Measurements from ENCODE around the gene ZNF641. TPM values are rescaled to one million over a fixed set of nuclear protein-coding genes. Genes with fewer than 3 reads are reported as not detected.
"Not testable (repeated sequence)": the region's sequence is repeated elsewhere in the genome, so short reads cannot be mapped to it uniquely, and the experiment has no call there.

Gene ZNF641
- polyA plus RNA-seq, 4 donors = 21.8 to 26.5 (median 24.1) TPM

GRCh38 chr12:48336061-48336460 lies 14.7 kb downstream of the ZNF641 start:
- DNase-seq (ENCODE audit: low read depth in 4 of 4, low spot score in 3 of 4) = no peak

- DNase-seq (ENCODE audit: low read depth in 4 of 4, low spot score in 3 of 4) = no peak
These were observed 15.9 kb downstream of the ZNF641 start for GRCh38 chr12:48334808-48335207.

- DNase-seq (ENCODE audit: low read depth in 4 of 4, low spot score in 3 of 4) = not testable (repeated sequence)
These were observed 17.0 kb downstream of the ZNF641 start for GRCh38 chr12:48333680-48334079.

- no peak for DNase-seq (ENCODE audit: low read depth in 4 of 4, low spot score in 3 of 4)
These were observed 19.3 kb downstream of the ZNF641 start for GRCh38 chr12:48331399-48331798.

- no peak for DNase-seq (ENCODE audit: low read depth in 4 of 4, low spot score in 3 of 4)
These were observed 21.4 kb downstream of the ZNF641 start for GRCh38 chr12:48329199-48329939.

GRCh38 chr12:48316491-48316890 lies 34.2 kb downstream of the ZNF641 start:
- no peak for DNase-seq (ENCODE audit: low read depth in 4 of 4, low spot score in 3 of 4)

- no peak for DNase-seq (ENCODE audit: low read depth in 4 of 4, low spot score in 3 of 4)
These were observed 39.4 kb downstream of the ZNF641 start for GRCh38 chr12:48311313-48311712.

- DNase-seq (ENCODE audit: low read depth in 4 of 4, low spot score in 3 of 4) = no peak
These were observed 43.5 kb downstream of the ZNF641 start for GRCh38 chr12:48307269-48307668.

- DNase-seq (ENCODE audit: low read depth in 4 of 4, low spot score in 3 of 4) = no peak
These were observed 45.5 kb downstream of the ZNF641 start for GRCh38 chr12:48305190-48305589.

GRCh38 chr12:48302161-48302911 lies 48.4 kb downstream of the ZNF641 start:
- no peak for DNase-seq (ENCODE audit: low read depth in 4 of 4, low spot score in 3 of 4)

GRCh38 chr12:48300774-48301173 lies 49.9 kb downstream of the ZNF641 start:
- DNase-seq (ENCODE audit: low read depth in 4 of 4, low spot score in 3 of 4) = no peak

GRCh38 chr12:48296586-48297282 lies 54.0 kb downstream of the ZNF641 start:
- DNase-seq (ENCODE audit: low read depth in 4 of 4, low spot score in 3 of 4) = peak; percentile 51 to 67 (median 60)

- DNase-seq (ENCODE audit: low read depth in 4 of 4, low spot score in 3 of 4) = no peak
These were observed 58.7 kb downstream of the ZNF641 start for GRCh38 chr12:48292040-48292439.

GRCh38 chr12:48291511-48291910 lies 59.2 kb downstream of the ZNF641 start:
- no peak for DNase-seq (ENCODE audit: low read depth in 4 of 4, low spot score in 3 of 4)

GRCh38 chr12:48288387-48289268 lies 62.1 kb downstream of the ZNF641 start:
- DNase-seq (ENCODE audit: low read depth in 4 of 4, low spot score in 3 of 4) = no peak

Other genes with a start within 250 kb of the ZNF641 start
- 10 to 100 TPM; 21.6 to 28.1 (median 27.1) TPM for gene SENP1, start 244.8 kb downstream of the ZNF641 start, polyA plus RNA-seq (ENCODE audit: insufficient read length in 4 of 4)
- 100 to 1,000 TPM in 2 of 4 donors, 10 to 100 TPM in 2; 92.6 to 108 (median 96.8) TPM for gene PFKM, start 231.6 kb downstream of the ZNF641 start, polyA plus RNA-seq (ENCODE audit: insufficient read length in 4 of 4)
- 10 to 100 TPM; 33.1 to 41.4 (median 40.4) TPM for gene ASB8, start 193.4 kb downstream of the ZNF641 start, polyA plus RNA-seq (ENCODE audit: insufficient read length in 4 of 4)
- gene CCDC184, start 167.3 kb downstream of the ZNF641 start, polyA plus RNA-seq (ENCODE audit: insufficient read length in 4 of 4) = 1 to 10 TPM in 1 of 4 donors, under 1 TPM in 3; 0.29 to 1.2 (median 0.42) TPM
- gene OR10AD1, start 147.6 kb downstream of the ZNF641 start, polyA plus RNA-seq (ENCODE audit: insufficient read length in 4 of 4) = under 1 TPM; 0.17 to 0.36 (median 0.24) TPM
- under 1 TPM in 3 of 4 donors, not detected in 1; 0.18 to 0.31 (median 0.20) TPM for gene ANP32D, start 121.6 kb upstream of the ZNF641 start, polyA plus RNA-seq (ENCODE audit: insufficient read length in 4 of 4)
- gene C12orf54, start 131.6 kb upstream of the ZNF641 start, polyA plus RNA-seq (ENCODE audit: insufficient read length in 4 of 4) = under 1 TPM in 3 of 4 donors, not detected in 1; 0.49 to 0.77 (median 0.50) TPM
- gene OR8S1, start 174.7 kb upstream of the ZNF641 start, polyA plus RNA-seq (ENCODE audit: insufficient read length in 4 of 4) = not detected
- not detected for gene LALBA, start 219.1 kb upstream of the ZNF641 start, polyA plus RNA-seq (ENCODE audit: insufficient read length in 4 of 4)